ENCODE measurements around the gene NDUFAF5. TPM values are rescaled to one million over a fixed set of nuclear protein-coding genes. Genes with fewer than 3 reads are reported as not detected.

The NDUFAF5 gene
- total RNA-seq, 1 experiment from 2014 or later = 40.2 TPM

GRCh38 chr20:13777171-13777601 is 7.6 kb upstream of the NDUFAF5 start:
- WGBS (ENCODE audit: extremely low coverage, insufficient read length, low lambda C conversion rate) = no CpG with 5 or more reads among the region's 4 CpGs
- Mint-ChIP-seq H3K4me1 (no peaks in the 10 kb centered on the region), H3K36me3 (ENCODE audit: insufficient read depth in 1 of 3, low read depth in 3 of 3) (peaks cover 43 to 83% (median 66%) of the 10 kb centered on the region in 3 experiments), H3K27ac (no peak overlapping the region), H3K27me3 (ENCODE audit: low read depth) (no peaks in the 10 kb centered on the region), H3K4me3 (no peak overlapping the region), H3K9me3 (no peaks in the 10 kb centered on the region)
- H2BK20ac ChIP-seq (ENCODE audit: low read depth, low read length, poor library complexity, severe bottlenecking) = no peak overlapping the region
- no peak overlapping the region for H3K4me2 ChIP-seq (ENCODE audit: insufficient read depth, insufficient read length, low read length)
- no peak overlapping the region for H4K8ac ChIP-seq (replicated peaks; ENCODE audit: insufficient read length, low read depth, low read length)
- no peak overlapping the region for H4K5ac ChIP-seq (ENCODE audit: insufficient read length, low read depth, low read length)
- no peak overlapping the region for H3K14ac ChIP-seq (ENCODE audit: insufficient read depth, low read length)
- H3K23me2 ChIP-seq (ENCODE audit: insufficient read length, low read depth, low read length, poor library complexity, severe bottlenecking) = no peaks in the 10 kb centered on the region
- no peaks in the 10 kb centered on the region for H3K4me1 ChIP-seq (ENCODE audit: insufficient read depth, low read length)
- H2AFZ ChIP-seq (ENCODE audit: low read length) = no peak overlapping the region
- H3K79me2 ChIP-seq (ENCODE audit: insufficient read depth, low read length) = peaks cover 3% of the 10 kb centered on the region; the same call in 1 of the 2 replicates
- no peak overlapping the region for H3K4ac ChIP-seq (ENCODE audit: low read depth, low read length)
- H3K27me3 ChIP-seq (ENCODE audit: insufficient read depth, low read length) = no peaks in the 10 kb centered on the region
- H3K56ac ChIP-seq (ENCODE audit: insufficient read length, low read depth, low read length) = no peak overlapping the region
- no peak overlapping the region for H3T11ph ChIP-seq (ENCODE audit: low read length)
- no peak overlapping the region for H3K27ac ChIP-seq (ENCODE audit: insufficient read length, low read depth, low read length)
- peaks cover 4% of the 10 kb centered on the region for H3K79me1 ChIP-seq (ENCODE audit: insufficient read depth, low read depth, low read length, poor library complexity, severe bottlenecking)
- H3K23ac ChIP-seq (ENCODE audit: insufficient read length, low read depth, low read length) = no peak overlapping the region
- no peak overlapping the region for H2BK5ac ChIP-seq (ENCODE audit: insufficient read length, low read length)
- no peak overlapping the region for H3K18ac ChIP-seq (ENCODE audit: insufficient read length, low read depth, low read length)
- no peak for DNase-seq
- no peak overlapping the region for H3K9ac ChIP-seq (ENCODE audit: extremely low read depth, insufficient read length, low read length)
- H4K91ac ChIP-seq (ENCODE audit: insufficient read length, low read depth, low read length) = no peak overlapping the region
- H4K20me1 ChIP-seq (ENCODE audit: control insufficient read depth, insufficient read depth, insufficient read length) = no peaks in the 10 kb centered on the region
- TF ChIP-seq CTCF (conservative IDR thresholded peaks at IDR 0.05) = no peak
- H2BK12ac ChIP-seq (ENCODE audit: insufficient read length, low read depth, low read length) = no peak overlapping the region
- no peak overlapping the region for H2BK15ac ChIP-seq (ENCODE audit: low read depth, low read length)
- no peak overlapping the region for H2BK120ac ChIP-seq (ENCODE audit: low read depth, low read length, poor library complexity, severe bottlenecking)
- no peak overlapping the region for H2AK5ac ChIP-seq (ENCODE audit: insufficient read length, low read length)
- H3K9me3 ChIP-seq (ENCODE audit: control insufficient read depth, low read depth, low read length) = no peaks in the 10 kb centered on the region

Measured in H9 (cell line).